Amygdala (tissue), 56 donors: Measurements from ENCODE around the gene TMEM33.
"Not testable (repeated sequence)": the region's sequence is repeated elsewhere in the genome, so short reads cannot be mapped to it uniquely, and the experiment has no call there.

Experiments
- DNase-seq, 56 donors: peaks; one replicate each; lab custom pipeline; 2025; lab: John Stamatoyannopoulos, UW

The TMEM33 gene, protein sequence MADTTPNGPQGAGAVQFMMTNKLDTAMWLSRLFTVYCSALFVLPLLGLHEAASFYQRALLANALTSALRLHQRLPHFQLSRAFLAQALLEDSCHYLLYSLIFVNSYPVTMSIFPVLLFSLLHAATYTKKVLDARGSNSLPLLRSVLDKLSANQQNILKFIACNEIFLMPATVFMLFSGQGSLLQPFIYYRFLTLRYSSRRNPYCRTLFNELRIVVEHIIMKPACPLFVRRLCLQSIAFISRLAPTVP

GRCh38 chr4:41934901-41935651, at the start of gene TMEM33:
TSS of gene TMEM33 (plus strand) at chr4:41935429. CDS start at chr4:41935485, 56 bp downstream.
- peak; percentile 10 to 90 (median 77) for DNase-seq

- DNase-seq: no peak
Observed at GRCh38 chr4:41885456-41885855, 49.8 kb upstream of the TMEM33 start.

DNA sequence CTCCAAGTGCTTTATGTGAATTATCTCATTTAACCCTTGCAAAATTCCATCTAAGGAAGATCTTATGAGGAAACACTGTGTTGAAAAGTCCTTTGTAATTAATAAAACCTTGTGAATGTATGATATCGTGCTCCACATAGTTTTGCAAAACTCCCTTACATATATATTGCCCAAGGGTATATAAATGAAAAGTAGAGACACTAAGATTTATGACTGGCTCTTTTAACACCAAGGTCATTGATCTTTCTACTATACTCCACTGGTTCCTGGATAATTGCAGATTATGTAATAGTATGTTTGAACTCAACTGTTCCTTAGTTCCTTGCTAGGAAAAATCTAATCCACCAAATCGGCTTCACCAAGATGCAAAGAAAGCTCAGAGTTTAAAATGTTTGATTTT, 48.0 kb upstream of the TMEM33 start:
- DNase-seq: no peak

GRCh38 chr4:41887821-41888686, 47.2 kb upstream of the TMEM33 start:
- peak in 15 of 56 donors; percentile 1 to 78 (median 12) for DNase-seq

- no peak for DNase-seq
Observed at GRCh38 chr4:41888687-41889074, 46.5 kb upstream of the TMEM33 start.

DNA sequence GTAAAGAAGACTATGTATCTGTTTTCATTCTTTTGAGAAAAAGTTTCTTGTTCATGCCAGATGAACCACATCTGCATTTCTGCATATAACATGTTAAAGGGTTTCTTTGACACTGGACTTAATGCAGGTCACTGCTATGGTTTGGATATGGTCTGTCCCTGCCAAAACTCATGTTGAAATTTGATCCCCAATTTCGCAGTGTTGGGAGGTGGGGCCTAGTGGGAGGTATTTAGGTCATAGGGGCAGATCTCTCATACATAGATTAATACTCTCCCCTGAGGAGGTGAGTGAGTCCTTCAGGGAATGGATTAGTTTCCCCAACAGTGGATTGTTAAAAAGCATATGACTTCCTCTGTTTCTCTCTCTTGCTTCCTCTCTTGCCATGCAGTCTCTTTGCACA, 45.9 kb upstream of the TMEM33 start:
- DNase-seq: no peak

DNA sequence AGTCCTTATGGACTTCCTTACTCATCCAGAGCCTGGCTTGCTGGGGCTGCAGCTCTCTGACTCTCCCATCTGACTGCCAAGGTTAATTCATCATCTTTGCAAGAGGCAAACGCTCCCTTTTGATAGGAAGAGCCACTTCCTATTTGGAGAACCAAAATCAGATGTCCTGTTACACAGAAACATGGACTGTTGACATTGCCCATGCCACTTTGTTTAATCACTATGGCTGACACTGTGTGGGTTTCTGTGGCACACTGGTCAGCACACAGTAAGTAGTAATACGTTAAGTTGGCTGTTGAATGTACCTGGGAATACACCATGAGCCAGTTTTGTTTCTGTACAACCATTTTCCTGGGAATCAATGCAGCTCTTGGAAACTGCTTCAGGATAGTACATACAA, 45.1 kb upstream of the TMEM33 start:
- DNase-seq: no peak

GRCh38 chr4:41896648-41897047, 38.6 kb upstream of the TMEM33 start:
- DNase-seq: no peak

DNA sequence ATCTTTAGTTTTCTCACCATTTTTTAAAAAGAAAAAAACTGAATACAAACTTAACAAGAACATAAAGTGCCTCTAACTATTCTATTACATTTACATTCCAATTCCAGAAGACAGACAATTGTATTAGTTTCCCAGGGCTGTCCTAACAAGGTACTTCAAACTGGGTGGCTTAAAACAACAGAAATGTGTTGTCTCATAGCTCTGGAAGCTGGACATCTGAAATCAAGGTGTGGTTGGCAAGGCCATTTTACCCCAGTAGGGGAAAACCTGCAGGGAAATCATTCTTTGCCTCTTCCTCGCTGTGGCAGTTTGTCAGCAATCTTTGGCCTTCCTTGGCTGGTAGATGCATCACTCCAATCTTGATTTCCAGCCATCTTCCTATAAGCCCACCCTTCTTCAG, 37.5 kb upstream of the TMEM33 start:
- no peak for DNase-seq

DNA sequence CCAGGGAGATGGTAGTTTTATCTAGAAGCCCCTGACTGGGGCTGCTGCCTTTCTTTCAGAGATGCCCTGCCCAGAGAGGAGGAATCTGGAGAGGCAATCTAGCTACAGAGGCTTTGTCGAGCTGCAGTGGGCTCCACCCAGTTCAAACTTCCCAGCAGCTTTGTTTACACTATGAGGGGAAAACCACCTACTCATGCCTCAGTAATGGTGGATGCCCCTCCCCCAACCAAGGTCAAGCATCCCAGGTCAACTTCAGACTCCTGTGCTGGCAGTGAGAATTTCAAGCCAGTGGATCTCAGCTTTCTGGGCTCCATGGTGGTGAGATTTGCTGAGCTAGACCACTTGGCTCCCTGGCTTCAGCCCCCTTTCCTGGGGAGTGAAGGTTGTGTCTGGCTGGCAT, 26.1 kb upstream of the TMEM33 start:
- not testable (repeated sequence) for DNase-seq

GRCh38 chr4:41912546-41912945, 22.7 kb upstream of the TMEM33 start:
- DNase-seq: no peak

DNA sequence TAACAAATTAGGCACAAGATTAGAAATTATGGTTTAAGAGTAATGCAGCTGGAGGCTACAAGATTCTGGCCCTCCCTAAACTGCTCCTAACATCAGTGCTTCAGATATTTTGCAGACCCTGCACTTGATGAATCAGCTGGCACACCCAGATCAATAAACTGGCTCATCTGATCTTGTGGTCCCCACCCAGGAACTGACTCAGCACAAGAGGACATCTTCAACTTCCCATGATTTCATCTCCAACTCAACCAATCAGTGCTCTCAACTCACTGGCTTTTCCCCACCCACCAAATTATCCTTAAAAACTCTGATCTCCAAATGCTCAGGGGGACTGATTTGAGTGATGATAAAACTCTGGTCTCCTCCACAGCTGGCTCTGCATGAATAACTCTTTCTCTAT, 21.7 kb upstream of the TMEM33 start:
- no peak for DNase-seq

DNA sequence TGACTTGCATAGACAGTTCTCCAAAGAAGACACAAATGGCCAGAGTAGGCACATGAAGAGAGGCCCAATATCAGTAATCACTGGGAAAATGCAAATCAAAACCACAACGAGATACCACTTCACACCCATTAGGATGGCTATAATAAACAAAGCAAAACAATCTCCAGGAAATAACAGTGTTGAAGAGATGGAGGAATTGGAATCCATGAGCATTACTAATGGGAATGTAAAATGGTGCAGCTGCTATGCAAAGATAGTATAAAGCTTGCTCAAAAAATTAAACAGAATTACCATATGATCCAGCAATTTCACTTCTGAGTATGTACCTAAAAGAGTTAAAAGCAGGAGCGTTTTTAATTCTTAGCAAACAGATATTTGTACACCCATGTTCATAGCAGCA, 17.0 kb upstream of the TMEM33 start:
- no peak for DNase-seq

- DNase-seq: not testable (repeated sequence)
Observed at GRCh38 chr4:41920416-41920815, 14.8 kb upstream of the TMEM33 start.

DNA sequence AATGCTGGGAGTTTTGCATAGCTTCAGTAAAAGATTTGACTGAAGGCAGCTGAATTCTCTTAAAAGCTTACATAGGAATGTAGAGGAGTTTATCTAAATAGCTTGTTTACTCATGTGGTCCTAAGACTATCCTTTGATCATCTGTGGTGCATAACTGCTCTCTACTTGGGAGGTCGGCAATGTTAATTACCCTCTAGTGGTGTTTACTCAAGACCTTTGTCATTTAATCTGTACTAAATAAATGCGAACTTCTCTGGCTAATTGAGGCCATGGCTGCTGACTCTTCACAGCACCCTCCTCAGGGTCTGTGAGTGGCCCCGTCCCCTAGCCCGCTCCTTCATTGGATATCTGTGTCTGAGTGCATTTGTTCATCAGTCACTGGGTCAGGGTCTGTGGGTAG, 13.8 kb upstream of the TMEM33 start:
- DNase-seq: no peak

GRCh38 chr4:41927796-41928499, 7.3 kb upstream of the TMEM33 start:
- DNase-seq: no peak

GRCh38 chr4:41930139-41930831, 4.9 kb upstream of the TMEM33 start:
- peak in 4 of 56 donors; percentile 1 to 14 (median 7) for DNase-seq

DNA sequence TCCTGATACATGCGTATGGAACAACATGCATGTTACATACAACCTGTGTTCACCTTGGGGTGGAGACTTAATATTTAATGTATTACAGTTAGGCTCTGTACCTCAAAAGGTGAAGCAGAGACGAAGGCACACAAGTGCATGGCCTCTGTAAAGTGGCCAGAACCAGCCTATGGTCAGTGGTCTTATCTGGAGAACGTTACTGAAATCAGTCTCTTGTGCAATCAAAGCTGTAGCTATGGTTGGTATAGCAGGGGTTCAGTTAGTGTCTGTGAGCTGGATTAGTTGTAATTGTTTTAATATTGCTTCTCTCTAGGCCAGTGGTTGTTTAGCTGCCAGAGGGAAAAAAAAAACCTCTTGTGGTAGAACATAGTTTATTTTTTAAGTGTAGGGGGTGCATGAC, 2.2 kb upstream of the TMEM33 start:
- no peak for DNase-seq

GRCh38 chr4:41933997-41934503, 1.2 kb upstream of the TMEM33 start:
- no peak for DNase-seq

DNA sequence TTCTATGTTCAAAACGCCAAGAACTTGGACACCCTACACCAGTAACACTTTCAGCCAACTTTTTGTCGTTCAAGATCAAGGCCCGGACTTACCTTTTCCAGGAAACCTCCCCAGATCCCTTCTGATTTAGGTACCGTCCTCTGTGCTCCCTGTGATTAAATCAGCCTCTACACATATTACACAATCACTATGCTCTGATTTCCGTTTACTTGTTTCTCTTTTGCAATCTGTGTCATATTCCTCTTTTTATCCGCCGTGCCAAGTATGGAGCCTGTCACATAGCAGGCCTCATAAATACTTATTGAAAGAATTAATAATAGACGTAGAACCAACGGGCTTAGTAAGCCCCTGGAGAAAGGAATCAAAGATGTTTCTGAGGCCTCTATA, 722 bp upstream of the TMEM33 start:
- DNase-seq: peak in 1 of 56 donors; percentile 22
